Keratinocyte (primary cell): ENCODE data around the gene SHC3. TPM values are rescaled to one million over a fixed set of nuclear protein-coding genes. Genes with fewer than 3 reads are reported as not detected.

Source experiments
- DNase-seq: peaks from one replicate; pipeline ENCODE4 v3.0.0-alpha.2; 2011; ENCODE audit warnings: low read depth, missing footprints, low spot score
- FAIRE-seq: peaks from 2 replicates; lab custom pipeline; 2011; peaks lifted over from hg19 to GRCh38; lab: Jason Lieb, UNC
- H2AFZ ChIP-seq: 2 replicates; pipeline ENCODE4 v1.6.0; 2012; ENCODE audit warnings: low read length, control low read depth, inconsistent platforms; ENCODE audit not compliant: control insufficient read depth
- H3K27ac ChIP-seq: 2 replicates; pipeline ENCODE4 v1.5.1; 2011; ENCODE audit warnings: low read length; ENCODE audit not compliant: control insufficient read depth, insufficient read depth
- H3K27me3 ChIP-seq: 3 replicates; pipeline ENCODE4 v1.6.0; 2011; ENCODE audit warnings: low read length; ENCODE audit not compliant: control insufficient read depth, insufficient read depth; ENCODE audit errors: extremely low read depth
- H3K36me3 ChIP-seq, 2 experiments: 2 replicates in 1 of 2; 3 replicates in 1 of 2; pipeline ENCODE4 v1.5.1; 2011; ENCODE audit warnings: low read length in 2 of 2, mild to moderate bottlenecking in 1 of 2; ENCODE audit not compliant: control insufficient read depth in 2 of 2, insufficient read depth in 2 of 2; ENCODE audit errors: extremely low read depth in 1 of 2
- H3K4me1 ChIP-seq: 3 replicates; pipeline ENCODE4 v1.5.1; 2011; ENCODE audit warnings: low read length; ENCODE audit not compliant: control insufficient read depth, insufficient read depth; ENCODE audit errors: extremely low read depth
- H3K4me2 ChIP-seq: 3 replicates; pipeline ENCODE4 v1.6.0; 2011; ENCODE audit warnings: low read depth, low read length; ENCODE audit not compliant: control insufficient read depth, insufficient read depth; ENCODE audit errors: extremely low read depth
- H3K4me3 ChIP-seq, 3 experiments: fragments of 200-600 bp in 1 of 3; sonication (generic) in 1 of 3; 2 replicates in 2 of 3; 3 replicates in 1 of 3; pipeline ENCODE4 v1.5.1; 2011 to 2016; ENCODE audit warnings: low read length in 3 of 3, mild to moderate bottlenecking in 3 of 3, control low read depth in 2 of 3, inconsistent platforms in 1 of 3, low read depth in 1 of 3, mixed read lengths in 1 of 3, mixed run types in 1 of 3, moderate library complexity in 1 of 3; ENCODE audit not compliant: control insufficient read depth in 2 of 3, insufficient read depth in 2 of 3; ENCODE audit errors: extremely low read depth in 1 of 3
- H3K79me2 ChIP-seq: 2 replicates; pipeline ENCODE4 v1.6.0; 2012; ENCODE audit warnings: low read length; ENCODE audit not compliant: control insufficient read depth, insufficient read depth
- H3K9ac ChIP-seq: 3 replicates; pipeline ENCODE4 v1.6.0; 2011; ENCODE audit warnings: low read length; ENCODE audit not compliant: control insufficient read depth, insufficient read depth; ENCODE audit errors: extremely low read depth
- H3K9me1 ChIP-seq: 3 replicates; pipeline ENCODE4 v1.6.0; 2011; ENCODE audit warnings: low read length; ENCODE audit not compliant: control insufficient read depth, insufficient read depth; ENCODE audit errors: extremely low read depth
- H3K9me3 ChIP-seq: 2 replicates; pipeline ENCODE4 v1.5.1; 2012; ENCODE audit warnings: low read depth, low read length; ENCODE audit not compliant: control insufficient read depth
- H4K20me1 ChIP-seq: 3 replicates; pipeline ENCODE4 v1.6.0; 2011; ENCODE audit warnings: low read length; ENCODE audit not compliant: control insufficient read depth, insufficient read depth; ENCODE audit errors: extremely low read depth
- EZH2 ChIP-seq: IDR thresholded peaks from one replicate; pipeline ENCODE4 v1.6.1; 2012; ENCODE audit warnings: inconsistent platforms, mild to moderate bottlenecking, low read length, moderate library complexity
- dilution Hi-C: fragments of 300-500 bp; cut with MboI; formaldehyde crosslinking; loops from one replicate; pipeline ENCODE4 v1.7.0; 2020; ENCODE audit warnings: low sequenced_read_pairs; ENCODE audit not compliant: extremely low pct_ligation_motif_present
- polyA plus RNA-seq, 5 experiments: library from polyadenylated mRNA; depleted of rRNA in 3 of 5; stranded (reverse) in 3 of 5; stranded (forward) in 1 of 5; unstranded in 1 of 5; fragments of >200 nt; gene quantifications; 1 replicate in 1 of 5; 2 replicates in 3 of 5; 3 replicates in 1 of 5; pipeline versions ENCODE4 v1.2.1 to v1.2.3, GENCODE V29; 2011 to 2012; ENCODE audit warnings: missing spikeins in 2 of 5, low read depth in 1 of 5, low replicate concordance in 1 of 5
- TF ChIP-seq, protein P1 (sequence below), 3 experiments: IDR thresholded peaks in 1 of 3; conservative IDR thresholded peaks in 1 of 3; optimal IDR thresholded peaks in 1 of 3; 2 replicates in 2 of 3; 3 replicates in 1 of 3; pipeline versions ENCODE3 to v1.5.1; 2011; ENCODE audit warnings: low read length in 3 of 3, mild to moderate bottlenecking in 3 of 3, moderate library complexity in 2 of 3, control low read depth in 1 of 3, inconsistent platforms in 1 of 3; ENCODE audit not compliant: insufficient read depth in 2 of 3; ENCODE audit errors: extremely low read depth in 1 of 3

The SHC3 gene
- polyA plus RNA-seq, 1 donor (not counting 4 experiments of a cell fraction or from before 2014, with no cell fraction given), result 0.03 TPM

DNA sequence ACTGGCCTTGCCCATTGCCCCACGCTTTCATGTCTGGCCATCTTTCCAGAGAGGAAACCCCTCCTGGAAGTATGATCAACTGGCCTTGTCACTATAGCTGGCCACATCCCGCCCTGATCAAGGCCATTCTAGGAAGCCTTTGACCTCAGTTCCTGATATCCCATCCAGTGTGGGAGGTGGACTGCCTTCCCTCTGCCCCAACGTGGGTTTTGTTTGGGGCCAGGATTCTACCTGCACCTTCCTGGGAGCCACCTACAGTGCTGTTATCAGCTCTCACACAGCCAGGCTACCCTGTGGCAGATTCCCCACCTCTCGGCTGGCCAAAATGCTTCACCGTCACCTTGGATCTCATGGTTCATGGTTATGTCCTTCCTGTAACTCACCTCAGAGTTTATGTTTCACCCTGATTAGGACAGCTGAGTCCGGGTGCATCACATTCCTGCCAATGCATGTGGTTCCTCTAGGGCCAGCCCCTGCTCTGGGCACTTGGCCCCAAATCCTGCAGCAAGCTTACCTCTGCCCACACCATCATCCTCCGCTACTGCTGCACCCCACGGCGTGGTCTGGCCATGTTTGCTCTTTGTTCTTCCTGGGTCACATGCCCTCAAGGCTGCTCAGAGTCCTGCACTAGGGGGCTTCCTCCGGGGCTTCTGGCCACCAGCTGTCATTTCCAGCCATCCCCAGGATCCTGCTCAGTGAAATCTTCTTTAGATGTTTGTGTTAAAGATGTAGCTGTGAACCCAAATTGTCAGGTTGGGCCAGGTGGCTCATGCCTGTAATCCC is 211.5 kb downstream of the SHC3 start:
- H3K4me2 ChIP-seq, result no peak overlapping the region
- no peak for TF ChIP-seq EZH2
- TF ChIP-seq, protein P1, sequence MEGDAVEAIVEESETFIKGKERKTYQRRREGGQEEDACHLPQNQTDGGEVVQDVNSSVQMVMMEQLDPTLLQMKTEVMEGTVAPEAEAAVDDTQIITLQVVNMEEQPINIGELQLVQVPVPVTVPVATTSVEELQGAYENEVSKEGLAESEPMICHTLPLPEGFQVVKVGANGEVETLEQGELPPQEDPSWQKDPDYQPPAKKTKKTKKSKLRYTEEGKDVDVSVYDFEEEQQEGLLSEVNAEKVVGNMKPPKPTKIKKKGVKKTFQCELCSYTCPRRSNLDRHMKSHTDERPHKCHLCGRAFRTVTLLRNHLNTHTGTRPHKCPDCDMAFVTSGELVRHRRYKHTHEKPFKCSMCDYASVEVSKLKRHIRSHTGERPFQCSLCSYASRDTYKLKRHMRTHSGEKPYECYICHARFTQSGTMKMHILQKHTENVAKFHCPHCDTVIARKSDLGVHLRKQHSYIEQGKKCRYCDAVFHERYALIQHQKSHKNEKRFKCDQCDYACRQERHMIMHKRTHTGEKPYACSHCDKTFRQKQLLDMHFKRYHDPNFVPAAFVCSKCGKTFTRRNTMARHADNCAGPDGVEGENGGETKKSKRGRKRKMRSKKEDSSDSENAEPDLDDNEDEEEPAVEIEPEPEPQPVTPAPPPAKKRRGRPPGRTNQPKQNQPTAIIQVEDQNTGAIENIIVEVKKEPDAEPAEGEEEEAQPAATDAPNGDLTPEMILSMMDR (optimal IDR thresholded peaks at IDR 0.05 in 1 of 3, IDR thresholded peaks at IDR 0.05 in 1 of 3, conservative IDR thresholded peaks at IDR 0.05 in 1 of 3; ENCODE audit: extremely low read depth in 1 of 3, insufficient read depth in 2 of 3, low read length in 3 of 3), result no peak
- H4K20me1 ChIP-seq, result no peaks in the 10 kb centered on the region
- peaks cover 3% of the 10 kb centered on the region for H3K27me3 ChIP-seq
- no peaks in the 10 kb centered on the region for H3K79me2 ChIP-seq
- DNase-seq (no peak), FAIRE-seq (no peak)
- no peak overlapping the region for H3K4me3 ChIP-seq
- no peaks in the 10 kb centered on the region for H3K9me3 ChIP-seq
- H3K9me1 ChIP-seq, result no peaks in the 10 kb centered on the region
- H3K27ac ChIP-seq, result no peak overlapping the region
- H2AFZ ChIP-seq, result no peak overlapping the region
- H3K9ac ChIP-seq, result no peak overlapping the region
- no peaks in the 10 kb centered on the region for H3K4me1 ChIP-seq
- no peaks in the 10 kb centered on the region for H3K36me3 ChIP-seq
- dilution Hi-C loops, result no loop called here

DNA sequence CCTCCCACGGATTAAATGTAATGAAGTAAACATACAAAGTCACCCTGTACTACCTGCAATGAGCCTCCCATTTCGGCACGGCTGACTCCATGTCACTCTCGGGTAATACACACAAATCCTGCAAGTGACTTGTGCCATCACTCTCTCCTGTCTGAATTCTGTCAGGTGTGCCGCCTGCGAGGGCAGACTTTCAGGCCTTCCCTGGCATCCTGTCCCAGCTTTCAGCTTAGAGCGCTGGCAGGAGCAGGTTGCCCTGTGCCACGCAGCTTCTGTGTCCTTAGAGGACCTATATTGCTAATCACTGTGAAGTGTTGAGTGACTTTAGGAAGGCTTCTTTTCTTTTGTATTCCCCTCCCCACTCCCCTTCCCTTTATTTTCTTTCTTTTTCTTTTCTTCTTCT is 213.1 kb downstream of the SHC3 start:
- H2AFZ ChIP-seq, result no peak overlapping the region
- no peak overlapping the region for H3K4me2 ChIP-seq
- no peaks in the 10 kb centered on the region for H3K79me2 ChIP-seq
- no peaks in the 10 kb centered on the region for H3K9me3 ChIP-seq
- DNase-seq (no peak), FAIRE-seq (no peak)
- no peaks in the 10 kb centered on the region for H3K36me3 ChIP-seq
- H3K27ac ChIP-seq, result no peak overlapping the region
- dilution Hi-C loops, result no loop called here
- TF ChIP-seq EZH2, result no peak
- TF ChIP-seq, protein P1 (optimal IDR thresholded peaks at IDR 0.05 in 1 of 3, IDR thresholded peaks at IDR 0.05 in 1 of 3, conservative IDR thresholded peaks at IDR 0.05 in 1 of 3; ENCODE audit: extremely low read depth in 1 of 3, insufficient read depth in 2 of 3, low read length in 3 of 3), result no peak
- no peaks in the 10 kb centered on the region for H3K4me1 ChIP-seq
- H4K20me1 ChIP-seq, result no peaks in the 10 kb centered on the region
- H3K9ac ChIP-seq, result no peak overlapping the region
- H3K27me3 ChIP-seq, result peaks cover 3% of the 10 kb centered on the region
- no peaks in the 10 kb centered on the region for H3K9me1 ChIP-seq
- H3K4me3 ChIP-seq, result no peak overlapping the region
